ENCODE measurements around the gene SPG11.
"Not testable (repeated sequence)": the region's sequence is repeated elsewhere in the genome, so short reads cannot be mapped to it uniquely, and the experiment has no call there.

Gene SPG11

GRCh38 chr15:44550734-44551133 lies 112.7 kb downstream of the SPG11 start:
- Histone ChIP-seq H3K9me3 (ENCODE audit: insufficient read depth, low read length, severe bottlenecking) (no peaks in the 10 kb centered on the region), H3K9ac (ENCODE audit: low read depth, low read length) (no peak overlapping the region), H3K36me3 (ENCODE audit: insufficient read depth, low read length) (peaks cover 58% of the 10 kb centered on the region), H3K27me3 (ENCODE audit: insufficient read depth, low read length, poor library complexity) (no peaks in the 10 kb centered on the region), H4K20me1 (ENCODE audit: insufficient read depth, low read length) (peaks cover 23% of the 10 kb centered on the region; the same call in 1 of the 2 replicates), H2AFZ (ENCODE audit: low read depth, low read length) (no peak overlapping the region), H3K4me2 (ENCODE audit: insufficient read depth, low read length) (no peak overlapping the region), H3K79me2 (ENCODE audit: insufficient read depth, low read length) (peaks cover 56% of the 10 kb centered on the region), H3K4me1 (ENCODE audit: insufficient read depth, low read length) (no peaks in the 10 kb centered on the region), H3K27ac (ENCODE audit: low read length) (no peak overlapping the region), H3K4me3 (ENCODE audit: low read depth in 1 of 2, low read length in 2 of 2) (no peak overlapping the region)
- DNase-seq (no peak), ATAC-seq (ENCODE audit: insufficient read depth, low read depth) (no peak)
- TF ChIP-seq CTCF (IDR thresholded peaks at IDR 0.05; ENCODE audit: borderline replicate concordance, extremely low read depth, low read length, poor library complexity, severe bottlenecking) (no peak), EZH2 (IDR thresholded peaks at IDR 0.05; ENCODE audit: borderline replicate concordance, low read depth, low read length, severe bottlenecking) (no peak)

- no peaks in the 10 kb centered on the region for H3K4me1 ChIP-seq (ENCODE audit: insufficient read depth, low read length)
- H4K20me1 ChIP-seq (ENCODE audit: insufficient read depth, low read length) = peaks cover 23% of the 10 kb centered on the region; the same call in 1 of the 2 replicates
- no peak overlapping the region for H3K9ac ChIP-seq (ENCODE audit: low read depth, low read length)
- TF ChIP-seq EZH2 (IDR thresholded peaks at IDR 0.05; ENCODE audit: borderline replicate concordance, low read depth, low read length, severe bottlenecking) = no peak
- TF ChIP-seq CTCF (IDR thresholded peaks at IDR 0.05; ENCODE audit: borderline replicate concordance, extremely low read depth, low read length, poor library complexity, severe bottlenecking) = peak; percentile 10
- no peak overlapping the region for H3K4me2 ChIP-seq (ENCODE audit: insufficient read depth, low read length)
- no peak overlapping the region for H3K4me3 ChIP-seq (ENCODE audit: low read depth in 1 of 2, low read length in 2 of 2)
- peaks cover 55% of the 10 kb centered on the region for H3K36me3 ChIP-seq (ENCODE audit: insufficient read depth, low read length)
- no peak for ATAC-seq (ENCODE audit: insufficient read depth, low read depth)
- H3K27ac ChIP-seq (ENCODE audit: low read length) = no peak overlapping the region
- H3K27me3 ChIP-seq (ENCODE audit: insufficient read depth, low read length, poor library complexity) = no peaks in the 10 kb centered on the region
- no peak for DNase-seq
- no peak overlapping the region for H2AFZ ChIP-seq (ENCODE audit: low read depth, low read length)
- H3K9me3 ChIP-seq (ENCODE audit: insufficient read depth, low read length, severe bottlenecking) = no peaks in the 10 kb centered on the region
- H3K79me2 ChIP-seq (ENCODE audit: insufficient read depth, low read length) = peaks cover 61% of the 10 kb centered on the region
Measured at GRCh38 chr15:44550256-44550655, 113.2 kb downstream of the SPG11 start.

- H2AFZ ChIP-seq (ENCODE audit: low read depth, low read length); DNase-seq; ATAC-seq (ENCODE audit: insufficient read depth, low read depth); H3K4me1 ChIP-seq (ENCODE audit: insufficient read depth, low read length); H3K4me3 ChIP-seq (ENCODE audit: low read depth in 1 of 2, low read length in 2 of 2); H3K9ac ChIP-seq (ENCODE audit: low read depth, low read length); H3K9me3 ChIP-seq (ENCODE audit: insufficient read depth, low read length, severe bottlenecking); H3K4me2 ChIP-seq (ENCODE audit: insufficient read depth, low read length); H3K27me3 ChIP-seq (ENCODE audit: insufficient read depth, low read length, poor library complexity); H3K27ac ChIP-seq (ENCODE audit: low read length): not testable (repeated sequence)
- H3K36me3 ChIP-seq (ENCODE audit: insufficient read depth, low read length) = peaks cover 44% of the 10 kb centered on the region
- H3K79me2 ChIP-seq (ENCODE audit: insufficient read depth, low read length) = peaks cover 71% of the 10 kb centered on the region
- peaks cover 21% of the 10 kb centered on the region; the same call in 1 of the 2 replicates for H4K20me1 ChIP-seq (ENCODE audit: insufficient read depth, low read length)
Measured at GRCh38 chr15:44549152-44549551, 114.3 kb downstream of the SPG11 start.

- Histone ChIP-seq H3K9me3 (ENCODE audit: insufficient read depth, low read length, severe bottlenecking) (no peaks in the 10 kb centered on the region), H3K9ac (ENCODE audit: low read depth, low read length) (no peak overlapping the region), H3K27ac (ENCODE audit: low read length) (no peak overlapping the region; the same call in 1 of the 2 replicates), H3K4me1 (ENCODE audit: insufficient read depth, low read length) (peaks cover 15% of the 10 kb centered on the region), H3K4me2 (ENCODE audit: insufficient read depth, low read length) (no peak overlapping the region), H2AFZ (ENCODE audit: low read depth, low read length) (no peak overlapping the region), H3K36me3 (ENCODE audit: insufficient read depth, low read length) (peaks cover 30% of the 10 kb centered on the region), H3K4me3 (ENCODE audit: low read depth in 1 of 2, low read length in 2 of 2) (no peak overlapping the region), H3K79me2 (ENCODE audit: insufficient read depth, low read length) (peaks cover 94% of the 10 kb centered on the region), H4K20me1 (ENCODE audit: insufficient read depth, low read length) (peaks cover 25% of the 10 kb centered on the region; the same call in 1 of the 2 replicates), H3K27me3 (ENCODE audit: insufficient read depth, low read length, poor library complexity) (no peaks in the 10 kb centered on the region)
- DNase-seq = no peak
- 0 out of 3 replicates have a peak, but pooled peaks have one; percentile 22 for ATAC-seq (ENCODE audit: insufficient read depth, low read depth)
- TF ChIP-seq EZH2 (IDR thresholded peaks at IDR 0.05; ENCODE audit: borderline replicate concordance, low read depth, low read length, severe bottlenecking) = no peak
- peak; percentile 30 for TF ChIP-seq CTCF (IDR thresholded peaks at IDR 0.05; ENCODE audit: borderline replicate concordance, extremely low read depth, low read length, poor library complexity, severe bottlenecking)
Measured at GRCh38 chr15:44545913-44546802, 117.3 kb downstream of the SPG11 start.

GRCh38 chr15:44544745-44545144 lies 118.7 kb downstream of the SPG11 start:
- not testable (repeated sequence) for H3K9ac ChIP-seq (ENCODE audit: low read depth, low read length); H3K27ac ChIP-seq (ENCODE audit: low read length); DNase-seq; ATAC-seq (ENCODE audit: insufficient read depth, low read depth); H3K4me2 ChIP-seq (ENCODE audit: insufficient read depth, low read length); H3K9me3 ChIP-seq (ENCODE audit: insufficient read depth, low read length, severe bottlenecking); H2AFZ ChIP-seq (ENCODE audit: low read depth, low read length); H3K27me3 ChIP-seq (ENCODE audit: insufficient read depth, low read length, poor library complexity); H3K4me3 ChIP-seq (ENCODE audit: low read depth in 1 of 2, low read length in 2 of 2)
- H4K20me1 ChIP-seq (ENCODE audit: insufficient read depth, low read length) = peaks cover 26% of the 10 kb centered on the region; the same call in 1 of the 2 replicates
- H3K4me1 ChIP-seq (ENCODE audit: insufficient read depth, low read length) = peaks cover 24% of the 10 kb centered on the region
- H3K36me3 ChIP-seq (ENCODE audit: insufficient read depth, low read length) = peaks cover 33% of the 10 kb centered on the region
- peaks cover 92% of the 10 kb centered on the region for H3K79me2 ChIP-seq (ENCODE audit: insufficient read depth, low read length)
